Tibial nerve (tissue), 4 donors: ENCODE results near the gene MLPH.

Experiments used
- EP300 ChIP-seq, 2 donors: sonication (generic); formaldehyde crosslinking; IDR thresholded peaks; one replicate each; pipeline ENCODE4 v1.6.1; 2017; ENCODE audit warnings: antibody characterized with exemption in 2 of 2, mild to moderate bottlenecking in 1 of 2
- POLR2A ChIP-seq, 2 donors: fragments of 450-650 bp; IDR thresholded peaks; one replicate each; pipeline ENCODE4 v1.6.1; 2017; ENCODE audit warnings: antibody characterized with exemption in 2 of 2, mild to moderate bottlenecking in 2 of 2, moderate library complexity in 2 of 2
- TF ChIP-seq, protein P1 (sequence below), 5 experiments: fragments of 200-600 bp in 3 of 5; fragments of 450-650 bp in 2 of 5; sonication (generic) in 3 of 5; IDR thresholded peaks; one replicate each; pipeline ENCODE4 v1.5.1; 2016 to 2019; ENCODE audit warnings: antibody characterized with exemption in 5 of 5, mild to moderate bottlenecking in 3 of 5, moderate library complexity in 2 of 5

DNA sequence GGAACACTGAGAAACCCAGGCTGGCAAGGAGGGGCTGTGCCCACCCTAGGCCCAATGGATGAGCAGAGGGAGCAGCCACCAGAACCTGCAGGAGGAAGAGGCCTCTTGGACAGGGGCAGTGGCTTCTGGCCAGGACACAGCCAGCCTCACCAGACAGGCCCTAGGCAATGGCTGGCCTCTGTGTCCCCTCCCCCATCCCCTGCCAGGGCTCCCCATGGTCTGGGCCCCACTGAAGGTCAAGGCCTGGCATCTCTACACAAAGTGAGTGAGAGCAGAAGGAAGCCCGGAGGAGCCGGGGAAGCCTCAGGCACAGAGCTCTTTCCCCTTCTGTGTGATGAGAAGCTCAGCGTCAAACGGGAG lies 85.7 kb downstream of the MLPH start:
- TF ChIP-seq, protein P1, sequence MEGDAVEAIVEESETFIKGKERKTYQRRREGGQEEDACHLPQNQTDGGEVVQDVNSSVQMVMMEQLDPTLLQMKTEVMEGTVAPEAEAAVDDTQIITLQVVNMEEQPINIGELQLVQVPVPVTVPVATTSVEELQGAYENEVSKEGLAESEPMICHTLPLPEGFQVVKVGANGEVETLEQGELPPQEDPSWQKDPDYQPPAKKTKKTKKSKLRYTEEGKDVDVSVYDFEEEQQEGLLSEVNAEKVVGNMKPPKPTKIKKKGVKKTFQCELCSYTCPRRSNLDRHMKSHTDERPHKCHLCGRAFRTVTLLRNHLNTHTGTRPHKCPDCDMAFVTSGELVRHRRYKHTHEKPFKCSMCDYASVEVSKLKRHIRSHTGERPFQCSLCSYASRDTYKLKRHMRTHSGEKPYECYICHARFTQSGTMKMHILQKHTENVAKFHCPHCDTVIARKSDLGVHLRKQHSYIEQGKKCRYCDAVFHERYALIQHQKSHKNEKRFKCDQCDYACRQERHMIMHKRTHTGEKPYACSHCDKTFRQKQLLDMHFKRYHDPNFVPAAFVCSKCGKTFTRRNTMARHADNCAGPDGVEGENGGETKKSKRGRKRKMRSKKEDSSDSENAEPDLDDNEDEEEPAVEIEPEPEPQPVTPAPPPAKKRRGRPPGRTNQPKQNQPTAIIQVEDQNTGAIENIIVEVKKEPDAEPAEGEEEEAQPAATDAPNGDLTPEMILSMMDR (IDR thresholded peaks at IDR 0.05), result no peak
- no peak for TF ChIP-seq EP300 (IDR thresholded peaks at IDR 0.05)
- TF ChIP-seq POLR2A (IDR thresholded peaks at IDR 0.05), result no peak
